GM12878 (cell line): ENCODE data around the gene KIFBP. TPM values are rescaled to one million over a fixed set of nuclear protein-coding genes. Genes with fewer than 3 reads are reported as not detected.

Source experiments
- ATF7 ChIP-seq: fragments of 450-650 bp; IDR thresholded peaks from 2 replicates; pipeline ENCODE4 v1.6.1; 2016; ENCODE audit warnings: low read depth, mild to moderate bottlenecking
- EP300 ChIP-seq, 2 experiments: fragments of 150-350 bp in 1 of 2; IDR thresholded peaks; 2 replicates each; pipeline ENCODE4 v1.6.1; 2011 to 2012; ENCODE audit warnings: low read depth in 2 of 2, low read length in 2 of 2, borderline replicate concordance in 1 of 2, improper control_type of control experiment in 1 of 2, inconsistent platforms in 1 of 2; ENCODE audit not compliant: control insufficient read depth in 1 of 2
- FOXK2 ChIP-seq: fragments of 450-650 bp; IDR thresholded peaks from 2 replicates; pipeline ENCODE4 v1.6.1; 2017; ENCODE audit warnings: mild to moderate bottlenecking, moderate library complexity
- FOXM1 ChIP-seq: IDR thresholded peaks from 2 replicates; pipeline ENCODE4 v1.6.1; 2012; ENCODE audit warnings: low read depth, mild to moderate bottlenecking, inconsistent platforms, low read length, moderate library complexity
- GATAD2B ChIP-seq: fragments of 450-650 bp; conservative IDR thresholded peaks from 2 replicates; pipeline ENCODE4 v1.6.1; 2017; ENCODE audit warnings: low read depth, mild to moderate bottlenecking, moderate library complexity
- HDAC2 ChIP-seq: fragments of 200-600 bp; sonication (generic); IDR thresholded peaks from 2 replicates; pipeline ENCODE4 v1.6.1; 2017
- IKZF1 ChIP-seq: fragments of 450-650 bp; conservative IDR thresholded peaks from 2 replicates; pipeline ENCODE4 v1.6.1; 2017; ENCODE audit warnings: antibody characterized with exemption, mild to moderate bottlenecking
- JUND ChIP-seq: IDR thresholded peaks from 2 replicates; pipeline ENCODE4 v1.6.1; 2012; ENCODE audit warnings: low read depth, mild to moderate bottlenecking, low read length, improper control_type of control experiment, moderate library complexity
- MYC ChIP-seq: IDR thresholded peaks from 2 replicates; pipeline ENCODE4 v1.6.1; 2011; ENCODE audit warnings: mild to moderate bottlenecking, low read length, moderate library complexity, inconsistent platforms; ENCODE audit not compliant: insufficient read depth, insufficient replicate concordance, insufficient read length, severe bottlenecking
- NFYB ChIP-seq: IDR thresholded peaks from 2 replicates; pipeline ENCODE4 v1.6.1; 2011; ENCODE audit warnings: low read depth, mild to moderate bottlenecking, low read length, improper control_type of control experiment, moderate library complexity; ENCODE audit not compliant: insufficient read depth
- NR2C1 ChIP-seq: fragments of 450-650 bp; IDR thresholded peaks from 2 replicates; pipeline ENCODE4 v1.6.1; 2017; ENCODE audit warnings: antibody characterized with exemption, mild to moderate bottlenecking, moderate library complexity
- RB1 ChIP-seq: fragments of 450-650 bp; formaldehyde crosslinking; IDR thresholded peaks from 2 replicates; pipeline ENCODE4 v1.6.1; 2017; ENCODE audit warnings: mild to moderate bottlenecking, borderline replicate concordance
- SIN3A ChIP-seq: IDR thresholded peaks from 2 replicates; pipeline ENCODE4 v1.6.1; 2012; ENCODE audit warnings: low read depth, low read length, improper control_type of control experiment
- YBX1 ChIP-seq: fragments of 450-650 bp; IDR thresholded peaks from 2 replicates; pipeline ENCODE4 v1.6.1; 2016; ENCODE audit warnings: antibody characterized with exemption
- ZBED1 ChIP-seq: IDR thresholded peaks from 2 replicates; pipeline ENCODE4 v1.6.1; 2016; ENCODE audit warnings: borderline replicate concordance
- ZNF384 ChIP-seq: IDR thresholded peaks from 2 replicates; pipeline ENCODE4 v1.6.1; 2012; ENCODE audit warnings: low read depth, mild to moderate bottlenecking, low read length, improper control_type of control experiment, borderline replicate concordance
- polyA plus RNA-seq, 11 experiments: library from polyadenylated mRNA; depleted of rRNA in 4 of 11; unstranded in 6 of 11; stranded (reverse) in 5 of 11; fragments of >200 nt; fragmentation: Nextera tagmentation in 4 of 11; fragmentation: Illumina TruSeq in 1 of 11; extraction: Ambion mirVana in 4 of 11; extraction: Trizol in 1 of 11; gene quantifications; 1 replicate in 1 of 11; 2 replicates in 10 of 11; pipeline versions ENCODE4 v1.2.1 to v1.2.3, GENCODE V29; 2011 to 2016; ENCODE audit warnings: inconsistent platforms in 2 of 11, missing spikeins in 2 of 11, low read depth in 1 of 11
- total RNA-seq, 4 experiments: library from RNA; depleted of rRNA in 3 of 4; stranded (reverse); fragments of >200 nt in 3 of 4; fragmentation: Illumina TruSeq in 1 of 4; extraction: Trizol in 1 of 4; gene quantifications; 2 replicates each; pipeline versions ENCODE4 v1.2.1 to v1.2.3, GENCODE V29; 2013 to 2021
- TF ChIP-seq, protein P1 (sequence below): IDR thresholded peaks from 2 replicates; pipeline ENCODE4 v1.6.1; 2012; ENCODE audit warnings: low read depth, low read length, improper control_type of control experiment
- TF ChIP-seq, protein P2 (sequence below): fragments of 450-650 bp; IDR thresholded peaks from 2 replicates; pipeline ENCODE4 v1.6.1; 2017; ENCODE audit warnings: mild to moderate bottlenecking, low read depth, inconsistent platforms; ENCODE audit not compliant: poor library complexity, severe bottlenecking
- TF ChIP-seq, protein P3 (sequence below): fragments of 150-350 bp; IDR thresholded peaks from 2 replicates; pipeline ENCODE4 v1.6.1; 2014; ENCODE audit warnings: mild to moderate bottlenecking, low read depth, low read length

The KIFBP gene
- total and polyA plus RNA-seq, 10 of the 15 experiments (the other 5 are each of a cell fraction or from before 2014, with no cell fraction given), result 8.6 to 29.5 (median 18.7) TPM

DNA sequence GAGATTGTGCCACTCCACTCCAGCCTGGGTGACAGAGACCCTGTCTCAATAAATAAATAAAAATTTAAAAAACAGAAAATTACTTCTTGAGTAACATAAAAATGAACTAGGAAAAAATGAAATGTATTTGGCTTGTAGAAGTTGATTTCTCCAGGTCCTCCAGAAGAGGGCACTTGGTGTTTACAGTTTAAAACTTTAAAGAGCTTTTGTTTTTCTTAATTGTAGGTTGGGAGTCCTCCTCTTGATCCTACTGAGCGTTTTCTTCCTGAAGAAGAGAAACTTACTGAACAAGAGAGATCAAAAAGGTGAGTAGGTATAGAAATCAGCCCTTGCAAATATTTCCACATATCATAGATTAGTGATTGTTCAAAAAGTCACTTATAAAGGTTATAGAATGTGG is 16.2 kb downstream of the KIFBP start (continued):
- TF ChIP-seq JUND, result no peak
- no peak for TF ChIP-seq NR2C1
- no peak for TF ChIP-seq ZNF384
- TF ChIP-seq FOXM1, result 0 out of 2 replicates have a peak, but pooled peaks have one; percentile 20
- no peak for TF ChIP-seq HDAC2
- TF ChIP-seq GATAD2B, result no peak
- TF ChIP-seq RB1, result no peak
- TF ChIP-seq, protein P1, sequence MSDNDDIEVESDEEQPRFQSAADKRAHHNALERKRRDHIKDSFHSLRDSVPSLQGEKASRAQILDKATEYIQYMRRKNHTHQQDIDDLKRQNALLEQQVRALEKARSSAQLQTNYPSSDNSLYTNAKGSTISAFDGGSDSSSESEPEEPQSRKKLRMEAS, result no peak
- TF ChIP-seq ZBED1, result no peak
- TF ChIP-seq, protein P2, sequence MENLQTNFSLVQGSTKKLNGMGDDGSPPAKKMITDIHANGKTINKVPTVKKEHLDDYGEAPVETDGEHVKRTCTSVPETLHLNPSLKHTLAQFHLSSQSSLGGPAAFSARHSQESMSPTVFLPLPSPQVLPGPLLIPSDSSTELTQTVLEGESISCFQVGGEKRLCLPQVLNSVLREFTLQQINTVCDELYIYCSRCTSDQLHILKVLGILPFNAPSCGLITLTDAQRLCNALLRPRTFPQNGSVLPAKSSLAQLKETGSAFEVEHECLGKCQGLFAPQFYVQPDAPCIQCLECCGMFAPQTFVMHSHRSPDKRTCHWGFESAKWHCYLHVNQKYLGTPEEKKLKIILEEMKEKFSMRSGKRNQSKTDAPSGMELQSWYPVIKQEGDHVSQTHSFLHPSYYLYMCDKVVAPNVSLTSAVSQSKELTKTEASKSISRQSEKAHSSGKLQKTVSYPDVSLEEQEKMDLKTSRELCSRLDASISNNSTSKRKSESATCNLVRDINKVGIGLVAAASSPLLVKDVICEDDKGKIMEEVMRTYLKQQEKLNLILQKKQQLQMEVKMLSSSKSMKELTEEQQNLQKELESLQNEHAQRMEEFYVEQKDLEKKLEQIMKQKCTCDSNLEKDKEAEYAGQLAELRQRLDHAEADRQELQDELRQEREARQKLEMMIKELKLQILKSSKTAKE, result peak; percentile 53
- no peak for TF ChIP-seq ATF7
- no peak for TF ChIP-seq MYC
- TF ChIP-seq FOXK2, result no peak
- no peak for TF ChIP-seq IKZF1
- TF ChIP-seq YBX1, result no peak
- TF ChIP-seq SIN3A, result no peak
- TF ChIP-seq, protein P3, sequence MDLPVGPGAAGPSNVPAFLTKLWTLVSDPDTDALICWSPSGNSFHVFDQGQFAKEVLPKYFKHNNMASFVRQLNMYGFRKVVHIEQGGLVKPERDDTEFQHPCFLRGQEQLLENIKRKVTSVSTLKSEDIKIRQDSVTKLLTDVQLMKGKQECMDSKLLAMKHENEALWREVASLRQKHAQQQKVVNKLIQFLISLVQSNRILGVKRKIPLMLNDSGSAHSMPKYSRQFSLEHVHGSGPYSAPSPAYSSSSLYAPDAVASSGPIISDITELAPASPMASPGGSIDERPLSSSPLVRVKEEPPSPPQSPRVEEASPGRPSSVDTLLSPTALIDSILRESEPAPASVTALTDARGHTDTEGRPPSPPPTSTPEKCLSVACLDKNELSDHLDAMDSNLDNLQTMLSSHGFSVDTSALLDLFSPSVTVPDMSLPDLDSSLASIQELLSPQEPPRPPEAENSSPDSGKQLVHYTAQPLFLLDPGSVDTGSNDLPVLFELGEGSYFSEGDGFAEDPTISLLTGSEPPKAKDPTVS, result no peak
- no peak for TF ChIP-seq NFYB
- TF ChIP-seq EP300 (IDR thresholded peaks at IDR 0.05; ENCODE audit: borderline replicate concordance in 1 of 2, control insufficient read depth in 1 of 2, low read depth in 2 of 2, low read length in 2 of 2), result no peak
